NCI-H510A (cell line): ENCODE measurements around the gene F2RL1.
"Not testable (repeated sequence)": the region's sequence is repeated elsewhere in the genome, so short reads cannot be mapped to it uniquely, and the experiment has no call there.

Source experiments
- DNase-seq: peaks from one replicate; lab custom pipeline; 2025; lab: John Stamatoyannopoulos, UW

The F2RL1 gene

DNA sequence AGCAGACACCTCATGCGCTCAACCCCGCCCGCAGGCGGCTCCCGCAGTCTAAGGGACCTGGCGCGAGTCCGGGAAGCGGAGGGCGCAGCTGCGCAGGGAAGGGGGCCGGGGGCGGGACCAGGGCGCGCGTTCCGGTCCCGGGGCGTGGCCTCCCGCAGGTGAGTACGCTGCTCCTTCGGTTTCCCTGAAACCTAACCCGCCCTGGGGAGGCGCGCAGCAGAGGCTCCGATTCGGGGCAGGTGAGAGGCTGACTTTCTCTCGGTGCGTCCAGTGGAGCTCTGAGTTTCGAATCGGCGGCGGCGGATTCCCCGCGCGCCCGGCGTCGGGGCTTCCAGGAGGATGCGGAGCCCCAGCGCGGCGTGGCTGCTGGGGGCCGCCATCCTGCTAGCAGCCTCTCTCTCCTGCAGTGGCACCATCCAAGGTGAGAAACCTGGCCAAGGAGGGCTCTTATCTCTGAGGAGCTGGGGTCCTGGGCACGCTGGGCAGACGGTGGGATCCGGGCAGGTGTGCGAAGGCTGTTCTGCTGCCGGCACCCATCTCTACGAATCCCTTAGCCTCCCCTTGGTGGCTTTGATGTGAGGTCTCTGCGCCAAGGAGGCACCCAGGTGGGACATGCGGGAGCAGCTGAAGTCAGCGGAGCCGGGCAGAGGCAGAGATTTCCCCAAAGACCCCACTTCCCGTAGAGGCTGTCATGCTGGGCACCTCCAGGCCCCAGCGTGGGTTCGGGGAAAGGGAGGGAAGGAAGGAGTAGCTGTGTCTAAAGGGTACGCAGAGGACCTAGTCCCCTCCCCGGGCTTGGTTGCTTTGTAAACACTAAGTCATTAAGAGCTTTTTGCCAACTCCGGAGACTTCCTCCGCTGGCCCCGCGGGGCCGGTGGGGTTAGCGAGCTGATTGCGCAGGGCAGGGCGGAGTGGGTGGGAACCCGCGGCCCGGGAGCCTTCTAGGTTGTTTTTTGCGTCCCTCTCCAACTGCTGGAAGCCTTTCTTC lies at the start of gene F2RL1:
Gene F2RL1, plus strand, starts transcription at position 187 of the 988 bp plus-strand sequence. Its CDS starts 153 bp downstream, at position 340.
- DNase-seq: peak; percentile 91

GRCh38 chr5:76771041-76771440 lies 47.8 kb upstream of the F2RL1 start:
- not testable (repeated sequence) for DNase-seq

GRCh38 chr5:76771705-76772405 lies 47.0 kb upstream of the F2RL1 start:
- no peak for DNase-seq

DNA sequence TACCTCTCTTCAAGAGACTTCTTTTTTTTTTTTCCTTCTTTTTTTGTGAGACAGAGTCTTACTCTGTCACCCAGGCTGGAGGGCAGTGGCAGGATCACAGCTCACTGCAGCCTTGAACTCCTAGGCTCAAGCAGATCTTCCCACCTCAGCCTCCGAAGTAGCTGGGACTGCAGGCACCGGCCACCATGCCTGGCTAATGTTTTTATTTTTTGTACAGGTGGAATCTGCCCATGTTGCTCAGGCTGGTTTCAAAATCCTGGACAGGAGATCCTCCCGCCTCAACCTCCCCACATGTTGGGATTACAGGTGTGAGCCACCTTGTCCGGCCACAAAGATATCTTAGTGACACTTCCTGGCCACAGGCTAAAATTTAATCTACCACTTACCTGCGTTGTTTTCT lies 42.9 kb upstream of the F2RL1 start:
- no peak for DNase-seq

DNA sequence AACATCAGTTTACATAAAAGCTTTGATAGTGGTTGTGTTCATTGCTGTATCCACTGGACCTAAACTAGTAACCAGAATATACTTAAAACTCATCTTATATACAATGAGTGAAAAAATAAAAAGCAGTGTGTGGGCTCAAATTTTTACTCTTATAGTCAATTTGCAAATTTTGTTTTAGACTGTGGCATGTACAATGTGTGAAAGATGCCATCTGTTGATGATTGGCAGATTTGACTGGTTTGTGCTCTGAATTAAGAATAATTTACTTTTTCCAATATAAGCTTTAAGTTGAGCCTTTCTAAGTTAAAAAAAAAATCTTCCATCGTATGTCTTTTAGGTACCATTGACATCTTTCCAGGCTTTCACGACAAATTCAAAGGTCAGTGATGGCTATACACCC lies 42.4 kb upstream of the F2RL1 start:
- DNase-seq: no peak

GRCh38 chr5:76780616-76781015 lies 38.2 kb upstream of the F2RL1 start:
- not testable (repeated sequence) for DNase-seq

GRCh38 chr5:76781775-76782174 lies 37.1 kb upstream of the F2RL1 start:
- no peak for DNase-seq

DNA sequence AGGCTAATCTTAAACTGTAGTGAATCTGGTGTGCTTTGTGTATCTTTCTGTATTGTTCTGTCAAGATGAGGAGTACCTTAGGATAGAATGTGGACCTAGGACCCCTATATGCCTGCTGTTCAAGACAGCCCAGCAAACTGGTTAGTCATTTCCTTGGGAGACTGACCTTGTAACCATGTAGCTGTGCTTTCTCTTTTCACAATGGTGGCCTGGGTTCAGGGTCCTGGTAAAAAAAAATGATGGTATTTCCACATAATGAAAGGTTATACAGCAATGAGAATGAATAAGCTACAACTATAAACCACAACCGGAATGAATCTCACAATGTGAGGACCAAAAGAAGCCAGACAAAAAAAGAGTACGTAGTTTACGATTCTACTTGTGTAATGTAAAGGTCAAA lies 36.4 kb upstream of the F2RL1 start:
- no peak for DNase-seq

DNA sequence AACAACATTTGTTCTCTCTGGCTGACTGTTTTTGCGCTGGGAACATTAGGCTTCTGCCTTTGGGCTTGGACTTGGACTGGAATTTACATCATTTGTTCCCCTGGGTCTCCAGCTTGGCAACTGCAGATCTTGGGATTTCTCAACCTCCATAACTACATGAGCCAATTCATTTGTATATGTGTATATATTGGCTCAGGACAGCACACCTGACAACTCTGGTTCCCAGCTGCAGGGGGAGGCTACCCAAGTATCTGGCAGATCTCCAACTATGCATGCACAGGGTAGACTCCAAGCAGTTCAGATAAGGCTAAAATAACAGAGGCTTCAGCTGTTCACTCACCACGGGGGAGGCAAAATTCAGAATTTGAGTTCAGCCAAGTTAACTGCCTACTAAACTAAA lies 31.6 kb upstream of the F2RL1 start:
- no peak for DNase-seq

- DNase-seq: no peak
These were observed 30.5 kb upstream of the F2RL1 start for GRCh38 chr5:76788362-76788761.

DNA sequence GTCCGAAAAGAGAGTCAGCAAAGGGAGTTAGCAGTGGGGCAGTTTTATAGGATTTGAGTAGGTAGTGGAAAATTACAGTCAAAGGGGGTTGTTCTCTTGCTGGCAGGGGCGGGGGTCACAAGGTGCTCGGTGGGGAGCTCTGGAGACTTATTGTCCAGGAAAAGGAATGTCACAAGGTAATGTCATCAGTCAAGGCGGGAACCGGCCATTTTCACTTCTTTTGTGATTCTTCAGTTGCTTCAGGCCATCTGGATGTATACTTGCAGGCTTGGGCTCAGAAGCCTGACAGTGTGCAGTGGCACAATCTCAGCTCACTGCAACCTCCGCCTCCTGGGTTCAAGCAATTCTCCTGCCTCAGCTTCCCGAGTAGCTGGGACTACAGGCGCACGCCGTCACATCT lies 29.6 kb upstream of the F2RL1 start:
- not testable (repeated sequence) for DNase-seq

GRCh38 chr5:76789991-76790581 lies 28.7 kb upstream of the F2RL1 start:
- DNase-seq: no peak

DNA sequence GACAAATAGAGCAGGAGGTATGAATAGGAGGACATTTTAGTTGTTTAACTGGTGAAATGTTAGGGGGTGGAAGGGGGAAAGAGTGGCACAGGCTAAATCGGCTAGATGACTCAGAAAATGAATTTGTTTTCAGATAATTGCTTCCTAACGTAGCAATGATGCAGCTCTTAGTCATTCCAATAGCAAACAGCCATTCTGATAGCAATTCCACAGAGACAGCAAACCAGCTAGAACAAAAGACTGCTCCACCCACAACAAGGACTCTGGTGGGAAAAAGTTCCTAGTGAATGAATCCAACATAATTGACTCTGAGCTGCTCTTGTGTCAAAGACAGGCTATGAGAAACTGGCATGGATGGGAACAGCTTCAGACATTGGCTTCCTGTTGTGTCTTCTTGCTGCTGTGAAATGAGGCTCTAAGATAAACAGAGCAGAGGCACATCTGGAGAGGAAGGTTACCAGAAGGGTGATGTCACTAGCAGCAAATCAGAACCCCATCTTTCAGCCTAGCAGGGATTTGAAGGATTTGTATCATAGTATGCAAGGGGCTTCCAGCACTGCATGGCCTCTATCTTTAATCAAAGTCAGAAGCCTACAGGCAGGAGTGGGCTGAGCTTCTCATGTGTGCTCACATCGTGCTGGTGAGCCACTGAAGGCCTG lies 28.1 kb upstream of the F2RL1 start:
- DNase-seq: no peak

GRCh38 chr5:76791461-76791860 lies 27.4 kb upstream of the F2RL1 start:
- DNase-seq: no peak

DNA sequence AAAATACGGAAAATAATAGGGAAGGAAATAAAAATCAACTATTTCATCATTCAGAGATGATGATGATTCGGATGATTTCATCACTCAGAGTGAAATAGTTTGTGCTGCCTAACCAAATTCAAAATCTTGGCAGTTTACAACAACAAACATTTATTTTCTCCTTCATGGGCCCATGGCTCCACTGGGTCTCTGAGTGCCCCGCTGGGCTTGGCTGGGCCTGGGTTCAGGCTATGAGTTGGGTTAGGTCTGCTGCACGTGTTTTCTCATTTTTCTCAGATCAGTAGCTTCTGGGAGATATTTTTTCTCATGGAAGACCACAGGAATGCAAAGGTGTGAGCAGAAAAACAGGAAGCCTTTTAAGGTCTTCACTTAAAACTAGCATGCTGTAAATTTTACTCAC lies 24.0 kb upstream of the F2RL1 start:
- DNase-seq: no peak

GRCh38 chr5:76799588-76799987 lies 19.2 kb upstream of the F2RL1 start:
- DNase-seq: no peak

DNA sequence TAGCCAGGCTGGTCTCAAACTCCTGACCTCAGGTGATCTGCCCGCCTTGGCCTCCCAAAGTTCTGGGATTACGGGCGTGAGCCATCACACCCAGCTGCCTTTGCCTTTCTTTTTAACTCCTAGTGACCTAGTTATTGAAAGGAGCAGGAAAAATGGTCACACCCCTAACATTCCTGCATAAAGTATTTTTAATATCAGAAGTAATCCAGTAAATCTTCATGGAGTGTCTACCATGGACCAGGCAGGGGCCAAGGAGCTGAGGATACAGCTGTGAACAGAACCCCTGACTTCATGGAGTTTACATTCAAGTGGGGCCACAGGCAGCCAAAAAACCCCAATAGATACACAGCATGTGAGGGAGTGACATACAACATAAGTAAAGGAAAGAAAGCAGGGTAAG lies 18.3 kb upstream of the F2RL1 start:
- DNase-seq: no peak

DNA sequence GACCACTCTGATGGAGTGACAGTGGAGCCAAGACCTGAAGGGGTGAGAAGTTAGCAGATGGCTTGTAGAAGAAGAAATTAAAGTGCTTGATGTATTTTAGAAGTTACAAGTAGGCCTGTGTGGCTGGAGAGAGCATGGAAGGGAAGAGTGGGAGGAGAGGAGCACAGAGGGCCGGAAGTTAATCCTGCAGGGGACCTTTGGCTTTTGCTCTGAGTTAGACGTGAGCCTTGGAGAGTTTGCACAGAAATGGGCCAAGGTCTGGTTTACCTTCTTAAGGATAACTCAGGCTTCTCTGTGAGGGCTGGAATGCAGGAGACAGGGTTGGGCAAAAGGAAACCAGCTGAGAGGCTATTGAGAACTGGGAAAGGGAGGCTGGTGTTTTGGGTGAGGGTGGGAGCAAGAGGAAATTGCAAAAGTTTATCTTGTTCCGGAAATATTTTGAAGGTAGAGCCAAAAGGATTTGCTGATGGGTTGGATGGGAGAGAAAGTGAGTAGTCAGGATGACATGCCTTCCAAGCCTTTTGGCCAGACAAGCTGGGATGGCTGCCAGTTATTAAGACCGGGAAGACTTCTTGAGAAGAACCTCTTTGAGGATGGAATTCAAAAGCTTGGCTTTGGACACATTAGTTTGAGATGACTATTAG lies 17.5 kb upstream of the F2RL1 start:
- DNase-seq: no peak

- DNase-seq: no peak
These were observed 17.0 kb upstream of the F2RL1 start for GRCh38 chr5:76801803-76802195.

- no peak for DNase-seq
These were observed 14.6 kb upstream of the F2RL1 start for GRCh38 chr5:76804266-76804665.

DNA sequence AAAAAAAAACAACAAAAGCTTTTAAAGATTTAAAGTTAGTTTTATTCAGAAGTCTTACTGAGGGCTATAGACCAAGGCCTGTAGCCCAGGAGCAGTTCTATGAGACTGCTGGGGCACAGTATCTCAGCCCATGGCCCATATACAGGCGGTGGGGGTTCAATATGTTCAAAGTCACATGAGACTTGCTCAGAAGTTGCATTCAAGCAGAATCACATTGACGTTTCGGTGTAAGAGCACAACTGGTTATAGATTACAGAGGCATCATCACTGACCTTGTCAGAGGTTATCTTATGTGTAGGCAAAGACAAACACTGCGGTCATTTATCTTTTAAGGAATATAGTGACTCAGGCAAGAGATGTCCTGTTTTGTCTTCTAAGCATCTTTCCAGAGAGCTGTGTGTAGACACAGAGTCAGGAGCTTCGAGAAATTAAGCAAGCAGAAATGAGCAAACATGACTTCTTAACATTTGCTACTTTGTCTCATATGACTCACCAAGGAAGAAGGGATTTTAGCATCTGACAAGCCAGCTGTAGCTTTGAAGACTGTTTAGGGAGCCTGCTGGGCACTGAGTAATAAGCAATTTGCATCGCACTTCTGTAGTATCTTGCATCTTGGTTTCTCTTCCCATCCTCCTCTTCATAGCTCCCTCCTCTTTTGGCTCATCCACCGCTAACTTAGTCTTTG lies 12.9 kb upstream of the F2RL1 start:
- no peak for DNase-seq
